Measurements from ENCODE around the gene CAPN5.

DNA sequence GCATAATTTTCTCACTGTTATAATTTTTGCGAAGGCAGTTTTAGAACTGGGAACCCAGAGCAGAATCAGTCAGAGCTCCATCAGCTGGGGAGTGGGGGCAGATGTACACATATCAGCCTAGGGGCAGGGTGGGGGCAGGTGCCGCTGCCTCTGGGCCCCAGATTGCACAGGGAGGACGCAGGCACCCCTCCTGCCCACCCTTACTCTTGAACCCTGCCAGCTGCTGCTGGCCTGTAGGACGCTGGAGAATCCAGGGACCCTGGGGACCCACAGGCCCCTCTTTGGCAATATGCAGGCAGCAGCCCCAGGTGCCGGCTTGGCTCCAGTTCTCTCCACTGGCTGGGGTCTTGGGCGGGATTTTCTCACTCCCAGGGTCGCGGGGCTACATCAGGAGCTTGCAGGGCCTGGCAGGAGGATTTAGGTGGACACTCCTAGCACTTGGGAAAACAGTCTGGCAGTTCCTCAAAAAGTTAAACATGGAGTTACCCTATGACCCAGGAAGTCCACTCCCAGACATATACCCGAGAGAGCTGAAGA is 8.8 kb upstream of the CAPN5 start:
- TF ChIP-seq CTCF (conservative IDR thresholded peaks at IDR 0.05): no peak
- TF ChIP-seq ZFX (IDR thresholded peaks at IDR 0.05): no peak
